HL-60 (cell line): ENCODE results near the gene TIGD3.

ENCODE experiments used
- POLR2AphosphoS5 ChIP-seq: IDR thresholded peaks from 2 replicates; pipeline ENCODE4 v1.6.1; 2012; ENCODE audit warnings: low read depth
- SPI1 ChIP-seq: IDR thresholded peaks from 2 replicates; pipeline ENCODE4 v1.6.1; 2012; ENCODE audit warnings: low read depth, mild to moderate bottlenecking, borderline replicate concordance
- TF ChIP-seq, protein P1 (sequence below): IDR thresholded peaks from one replicate; pipeline ENCODE4 v1.5.1; 2011; ENCODE audit warnings: low read length, control low read depth, inconsistent platforms; ENCODE audit not compliant: insufficient read depth

DNA sequence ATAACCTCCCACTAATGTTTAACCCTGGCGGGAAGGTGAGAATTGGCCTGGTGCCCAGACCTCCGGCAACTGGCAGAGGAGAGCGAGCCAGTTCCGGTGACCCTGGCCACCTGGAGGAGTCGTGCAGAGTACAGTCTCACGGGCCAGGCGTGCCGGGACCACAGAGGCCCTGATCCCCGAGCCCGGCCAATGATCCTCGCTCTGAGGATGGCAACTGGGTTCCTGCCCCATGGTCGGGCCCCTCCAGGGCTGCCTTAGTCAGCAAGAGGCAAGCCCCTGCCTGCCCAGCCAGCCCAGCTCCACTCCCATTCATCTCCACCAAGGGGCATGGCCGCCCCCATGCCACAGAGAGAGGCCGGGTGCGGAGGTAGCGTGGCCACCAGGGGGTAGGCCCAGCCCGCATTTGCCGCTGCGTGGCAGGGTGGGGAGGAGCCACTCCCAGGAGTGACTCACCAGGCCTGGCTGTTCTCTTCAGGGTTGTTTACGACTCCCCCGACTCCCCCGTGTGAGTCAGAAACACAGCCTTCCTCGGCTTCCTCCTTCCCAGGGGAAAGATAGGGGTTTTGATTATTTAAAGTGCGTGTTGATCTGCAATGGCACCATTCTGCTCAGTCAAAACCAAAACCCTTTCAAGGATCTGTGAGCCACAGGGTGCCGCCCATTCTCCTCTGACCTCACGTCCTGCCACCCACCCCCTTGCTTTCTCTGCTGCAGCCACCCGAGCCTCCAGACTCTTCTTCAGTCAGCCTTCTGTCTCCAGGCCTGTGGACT, 27.7 kb downstream of the TIGD3 start, which contains the start of gene SLC25A45:
- TF ChIP-seq, protein P1, sequence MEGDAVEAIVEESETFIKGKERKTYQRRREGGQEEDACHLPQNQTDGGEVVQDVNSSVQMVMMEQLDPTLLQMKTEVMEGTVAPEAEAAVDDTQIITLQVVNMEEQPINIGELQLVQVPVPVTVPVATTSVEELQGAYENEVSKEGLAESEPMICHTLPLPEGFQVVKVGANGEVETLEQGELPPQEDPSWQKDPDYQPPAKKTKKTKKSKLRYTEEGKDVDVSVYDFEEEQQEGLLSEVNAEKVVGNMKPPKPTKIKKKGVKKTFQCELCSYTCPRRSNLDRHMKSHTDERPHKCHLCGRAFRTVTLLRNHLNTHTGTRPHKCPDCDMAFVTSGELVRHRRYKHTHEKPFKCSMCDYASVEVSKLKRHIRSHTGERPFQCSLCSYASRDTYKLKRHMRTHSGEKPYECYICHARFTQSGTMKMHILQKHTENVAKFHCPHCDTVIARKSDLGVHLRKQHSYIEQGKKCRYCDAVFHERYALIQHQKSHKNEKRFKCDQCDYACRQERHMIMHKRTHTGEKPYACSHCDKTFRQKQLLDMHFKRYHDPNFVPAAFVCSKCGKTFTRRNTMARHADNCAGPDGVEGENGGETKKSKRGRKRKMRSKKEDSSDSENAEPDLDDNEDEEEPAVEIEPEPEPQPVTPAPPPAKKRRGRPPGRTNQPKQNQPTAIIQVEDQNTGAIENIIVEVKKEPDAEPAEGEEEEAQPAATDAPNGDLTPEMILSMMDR, result peak; percentile 28
- TF ChIP-seq SPI1, result no peak
- peak; percentile 33; the same call in 1 of the 2 replicates for TF ChIP-seq POLR2AphosphoS5
